HepG2 (cell line): Measurements from ENCODE around the gene RCBTB1. TPM values are rescaled to one million over a fixed set of nuclear protein-coding genes. Genes with fewer than 3 reads are reported as not detected.

Source experiments
- AGO1 ChIP-seq: fragments of 200-400 bp; formaldehyde crosslinking; IDR thresholded peaks from 2 replicates; pipeline ENCODE4 v1.6.1; 2017; ENCODE audit warnings: mild to moderate bottlenecking, low read depth, low read length, moderate library complexity; ENCODE audit not compliant: poor library complexity, severe bottlenecking
- CREM ChIP-seq, 2 experiments: sonication (generic) in 1 of 2; formaldehyde crosslinking in 1 of 2; IDR thresholded peaks; 2 replicates each; pipeline versions ENCODE4 v1.4.0 to v1.6.1; 2016 to 2020; ENCODE audit warnings: antibody characterized with exemption in 1 of 2, mild to moderate bottlenecking in 1 of 2, missing genetic modification reagents in 1 of 2
- FOXK1 ChIP-seq: sonication (generic); formaldehyde crosslinking; IDR thresholded peaks from 2 replicates; pipeline ENCODE4 v1.4.0; 2020; ENCODE audit warnings: low read depth, missing genetic modification reagents, borderline replicate concordance
- HDAC6 ChIP-seq: fragments of 200-600 bp; sonication (generic); IDR thresholded peaks from 2 replicates; pipeline ENCODE4 v1.7.0; 2017; ENCODE audit warnings: mild to moderate bottlenecking, antibody characterized with exemption, low read length, low read depth
- NFRKB ChIP-seq: fragments of 450-650 bp; IDR thresholded peaks from 2 replicates; pipeline ENCODE4 v1.6.1; 2017
- PHF21A ChIP-seq: sonication (generic); formaldehyde crosslinking; IDR thresholded peaks from 2 replicates; pipeline ENCODE4 v1.5.0; 2020; ENCODE audit warnings: mild to moderate bottlenecking, missing genetic modification reagents
- SAP130 ChIP-seq: IDR thresholded peaks from 2 replicates; pipeline ENCODE4 v1.6.1; 2016; ENCODE audit warnings: low read depth
- SMC3 ChIP-seq: IDR thresholded peaks from 2 replicates; pipeline ENCODE4 v1.6.1; 2011; ENCODE audit warnings: low read length, improper control_type of control experiment
- SUZ12 ChIP-seq: fragments of 150-350 bp; IDR thresholded peaks from 2 replicates; pipeline ENCODE4 v1.6.1; 2014; ENCODE audit warnings: low read depth, low read length
- TBX2 ChIP-seq: sonication (generic); formaldehyde crosslinking; IDR thresholded peaks from 2 replicates; pipeline ENCODE4 v1.5.0; 2020; ENCODE audit warnings: missing genetic modification reagents, mild to moderate bottlenecking, borderline replicate concordance
- WIZ ChIP-seq: sonication (generic); formaldehyde crosslinking; IDR thresholded peaks from 2 replicates; pipeline ENCODE4 v1.5.1; 2020; ENCODE audit warnings: mild to moderate bottlenecking, missing genetic modification reagents
- ZBTB37 ChIP-seq: sonication (generic); formaldehyde crosslinking; IDR thresholded peaks from 2 replicates; pipeline ENCODE4 v1.4.0; 2020; ENCODE audit warnings: mild to moderate bottlenecking, missing genetic modification reagents
- ZNF598 ChIP-seq: sonication (generic); formaldehyde crosslinking; IDR thresholded peaks from 2 replicates; pipeline ENCODE4 v1.5.1; 2020; ENCODE audit warnings: mild to moderate bottlenecking, missing genetic modification reagents, borderline replicate concordance
- polyA plus RNA-seq, 8 experiments: library from polyadenylated mRNA; depleted of rRNA in 3 of 8; stranded (reverse) in 7 of 8; unstranded in 1 of 8; fragments of >200 nt; fragmentation: Illumina TruSeq in 4 of 8; extraction: Trizol in 4 of 8; gene quantifications; 2 replicates each; pipeline versions ENCODE4 v1.2.1 to v1.2.3, GENCODE V29; 2011 to 2016; ENCODE audit warnings: low read depth in 4 of 8, missing spikeins in 1 of 8, mixed read lengths in 1 of 8; ENCODE audit not compliant: insufficient read depth in 1 of 8
- total RNA-seq, 5 experiments: library from RNA; depleted of rRNA; stranded (reverse); fragments of >200 nt; fragmentation: Illumina TruSeq; extraction: Trizol; gene quantifications; 2 replicates each; pipeline ENCODE4 v1.2.3, GENCODE V29; 2016; ENCODE audit warnings: low read depth in 1 of 5
- TF ChIP-seq, protein P1 (sequence below), 2 experiments: sonication (generic) in 1 of 2; formaldehyde crosslinking in 1 of 2; IDR thresholded peaks; 2 replicates each; pipeline versions ENCODE4 v1.4.0 to v1.6.1; 2016 to 2020; ENCODE audit warnings: borderline replicate concordance in 1 of 2, low read depth in 1 of 2, mild to moderate bottlenecking in 1 of 2, missing genetic modification reagents in 1 of 2
- TF ChIP-seq, protein P2 (sequence below): sonication (generic); formaldehyde crosslinking; IDR thresholded peaks from 2 replicates; pipeline ENCODE4 v1.4.0; 2020; ENCODE audit warnings: missing genetic modification reagents
- TF ChIP-seq, protein P3 (sequence below): sonication (generic); formaldehyde crosslinking; IDR thresholded peaks from 2 replicates; pipeline ENCODE4 v1.5.1; 2020; ENCODE audit warnings: mild to moderate bottlenecking, missing genetic modification reagents, moderate library complexity

RCBTB1 gene
- total and polyA plus RNA-seq, 2 of the 13 experiments (the other 11 are each of a cell fraction or from before 2014, with no cell fraction given) = 13.4 to 21.6 TPM

- peak; percentile 65 for TF ChIP-seq SMC3
- TF ChIP-seq ZNF598 (CRISPR knock-in tag) = no peak
- no peak for TF ChIP-seq WIZ (CRISPR knock-in tag)
- TF ChIP-seq HDAC6 = no peak
- TF ChIP-seq, protein P1, sequence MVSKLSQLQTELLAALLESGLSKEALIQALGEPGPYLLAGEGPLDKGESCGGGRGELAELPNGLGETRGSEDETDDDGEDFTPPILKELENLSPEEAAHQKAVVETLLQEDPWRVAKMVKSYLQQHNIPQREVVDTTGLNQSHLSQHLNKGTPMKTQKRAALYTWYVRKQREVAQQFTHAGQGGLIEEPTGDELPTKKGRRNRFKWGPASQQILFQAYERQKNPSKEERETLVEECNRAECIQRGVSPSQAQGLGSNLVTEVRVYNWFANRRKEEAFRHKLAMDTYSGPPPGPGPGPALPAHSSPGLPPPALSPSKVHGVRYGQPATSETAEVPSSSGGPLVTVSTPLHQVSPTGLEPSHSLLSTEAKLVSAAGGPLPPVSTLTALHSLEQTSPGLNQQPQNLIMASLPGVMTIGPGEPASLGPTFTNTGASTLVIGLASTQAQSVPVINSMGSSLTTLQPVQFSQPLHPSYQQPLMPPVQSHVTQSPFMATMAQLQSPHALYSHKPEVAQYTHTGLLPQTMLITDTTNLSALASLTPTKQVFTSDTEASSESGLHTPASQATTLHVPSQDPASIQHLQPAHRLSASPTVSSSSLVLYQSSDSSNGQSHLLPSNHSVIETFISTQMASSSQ (IDR thresholded peaks at IDR 0.05; ENCODE audit: low read depth) = no peak
- TF ChIP-seq, protein P1 (CRISPR knock-in tag; IDR thresholded peaks at IDR 0.05; ENCODE audit: borderline replicate concordance) = no peak
- no peak for TF ChIP-seq ZBTB37
- TF ChIP-seq CREM (IDR thresholded peaks at IDR 0.05) = no peak
- no peak for TF ChIP-seq CREM (CRISPR knock-in tag; IDR thresholded peaks at IDR 0.05)
- no peak for TF ChIP-seq SUZ12
- TF ChIP-seq, protein P2, sequence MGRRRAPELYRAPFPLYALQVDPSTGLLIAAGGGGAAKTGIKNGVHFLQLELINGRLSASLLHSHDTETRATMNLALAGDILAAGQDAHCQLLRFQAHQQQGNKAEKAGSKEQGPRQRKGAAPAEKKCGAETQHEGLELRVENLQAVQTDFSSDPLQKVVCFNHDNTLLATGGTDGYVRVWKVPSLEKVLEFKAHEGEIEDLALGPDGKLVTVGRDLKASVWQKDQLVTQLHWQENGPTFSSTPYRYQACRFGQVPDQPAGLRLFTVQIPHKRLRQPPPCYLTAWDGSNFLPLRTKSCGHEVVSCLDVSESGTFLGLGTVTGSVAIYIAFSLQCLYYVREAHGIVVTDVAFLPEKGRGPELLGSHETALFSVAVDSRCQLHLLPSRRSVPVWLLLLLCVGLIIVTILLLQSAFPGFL (CRISPR knock-in tag) = no peak
- TF ChIP-seq NFRKB = no peak
- TF ChIP-seq, protein P3, sequence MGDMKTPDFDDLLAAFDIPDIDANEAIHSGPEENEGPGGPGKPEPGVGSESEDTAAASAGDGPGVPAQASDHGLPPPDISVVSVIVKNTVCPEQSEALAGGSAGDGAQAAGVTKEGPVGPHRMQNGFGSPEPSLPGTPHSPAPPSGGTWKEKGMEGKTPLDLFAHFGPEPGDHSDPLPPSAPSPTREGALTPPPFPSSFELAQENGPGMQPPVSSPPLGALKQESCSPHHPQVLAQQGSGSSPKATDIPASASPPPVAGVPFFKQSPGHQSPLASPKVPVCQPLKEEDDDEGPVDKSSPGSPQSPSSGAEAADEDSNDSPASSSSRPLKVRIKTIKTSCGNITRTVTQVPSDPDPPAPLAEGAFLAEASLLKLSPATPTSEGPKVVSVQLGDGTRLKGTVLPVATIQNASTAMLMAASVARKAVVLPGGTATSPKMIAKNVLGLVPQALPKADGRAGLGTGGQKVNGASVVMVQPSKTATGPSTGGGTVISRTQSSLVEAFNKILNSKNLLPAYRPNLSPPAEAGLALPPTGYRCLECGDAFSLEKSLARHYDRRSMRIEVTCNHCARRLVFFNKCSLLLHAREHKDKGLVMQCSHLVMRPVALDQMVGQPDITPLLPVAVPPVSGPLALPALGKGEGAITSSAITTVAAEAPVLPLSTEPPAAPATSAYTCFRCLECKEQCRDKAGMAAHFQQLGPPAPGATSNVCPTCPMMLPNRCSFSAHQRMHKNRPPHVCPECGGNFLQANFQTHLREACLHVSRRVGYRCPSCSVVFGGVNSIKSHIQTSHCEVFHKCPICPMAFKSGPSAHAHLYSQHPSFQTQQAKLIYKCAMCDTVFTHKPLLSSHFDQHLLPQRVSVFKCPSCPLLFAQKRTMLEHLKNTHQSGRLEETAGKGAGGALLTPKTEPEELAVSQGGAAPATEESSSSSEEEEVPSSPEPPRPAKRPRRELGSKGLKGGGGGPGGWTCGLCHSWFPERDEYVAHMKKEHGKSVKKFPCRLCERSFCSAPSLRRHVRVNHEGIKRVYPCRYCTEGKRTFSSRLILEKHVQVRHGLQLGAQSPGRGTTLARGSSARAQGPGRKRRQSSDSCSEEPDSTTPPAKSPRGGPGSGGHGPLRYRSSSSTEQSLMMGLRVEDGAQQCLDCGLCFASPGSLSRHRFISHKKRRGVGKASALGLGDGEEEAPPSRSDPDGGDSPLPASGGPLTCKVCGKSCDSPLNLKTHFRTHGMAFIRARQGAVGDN (CRISPR knock-in tag) = no peak
- TF ChIP-seq SAP130 (CRISPR knock-in tag) = peak; percentile 54
- TF ChIP-seq FOXK1 (CRISPR knock-in tag) = peak; percentile 60; the same call in 1 of the 2 replicates
- no peak for TF ChIP-seq TBX2 (CRISPR knock-in tag)
- TF ChIP-seq AGO1 = no peak
- TF ChIP-seq PHF21A (CRISPR knock-in tag) = no peak
Measured at GRCh38 chr13:49560270-49561061, 24.9 kb downstream of the RCBTB1 start (continued).
